Right ventricle myocardium inferior (tissue), 1 donor: Measurements from ENCODE around the gene GIGYF1. TPM values are rescaled to one million over a fixed set of nuclear protein-coding genes. Genes with fewer than 3 reads are reported as not detected.
A peak's percentile ranks its signal among the peaks of the same experiment; 100 is the strongest.
"Not testable (repeated sequence)": the region's sequence is repeated elsewhere in the genome, so short reads cannot be mapped to it uniquely, and the experiment has no call there.

Experiments
- ATAC-seq: fragments of 200-7000 bp; cut with Tn5 transposase; one replicate; pipeline ENCODE4 v1.9.1; 2020; ENCODE audit warnings: mild to moderate bottlenecking, moderate library complexity
- DNase-seq: peaks from one replicate; pipeline ENCODE4 v3.0.0; 2021; ENCODE audit errors: missing footprints
- intact Hi-C: fragments of 100-400 bp; cut with DNase I; formaldehyde crosslinking; loops from one replicate; pipeline ENCODE4 v1.11.0; 2022
- long read RNA-seq: library from polyadenylated mRNA; unstranded; transcript quantifications from one replicate; pipeline ENCODE4 v2.0.0, GENCODE V29; 2021
- total RNA-seq: library from RNA; stranded (reverse); fragmentation: NEBNext Ultra II Directional; extraction: Animal tissue kit (Norgen Biotek cat#: 25700); gene quantifications from one replicate; pipeline ENCODE4 v1.2.1, GENCODE V29; 2021
- donor health status: DM: no; HTN: yes; CAD: no; lungs with severe emphysema.

Gene GIGYF1, protein sequence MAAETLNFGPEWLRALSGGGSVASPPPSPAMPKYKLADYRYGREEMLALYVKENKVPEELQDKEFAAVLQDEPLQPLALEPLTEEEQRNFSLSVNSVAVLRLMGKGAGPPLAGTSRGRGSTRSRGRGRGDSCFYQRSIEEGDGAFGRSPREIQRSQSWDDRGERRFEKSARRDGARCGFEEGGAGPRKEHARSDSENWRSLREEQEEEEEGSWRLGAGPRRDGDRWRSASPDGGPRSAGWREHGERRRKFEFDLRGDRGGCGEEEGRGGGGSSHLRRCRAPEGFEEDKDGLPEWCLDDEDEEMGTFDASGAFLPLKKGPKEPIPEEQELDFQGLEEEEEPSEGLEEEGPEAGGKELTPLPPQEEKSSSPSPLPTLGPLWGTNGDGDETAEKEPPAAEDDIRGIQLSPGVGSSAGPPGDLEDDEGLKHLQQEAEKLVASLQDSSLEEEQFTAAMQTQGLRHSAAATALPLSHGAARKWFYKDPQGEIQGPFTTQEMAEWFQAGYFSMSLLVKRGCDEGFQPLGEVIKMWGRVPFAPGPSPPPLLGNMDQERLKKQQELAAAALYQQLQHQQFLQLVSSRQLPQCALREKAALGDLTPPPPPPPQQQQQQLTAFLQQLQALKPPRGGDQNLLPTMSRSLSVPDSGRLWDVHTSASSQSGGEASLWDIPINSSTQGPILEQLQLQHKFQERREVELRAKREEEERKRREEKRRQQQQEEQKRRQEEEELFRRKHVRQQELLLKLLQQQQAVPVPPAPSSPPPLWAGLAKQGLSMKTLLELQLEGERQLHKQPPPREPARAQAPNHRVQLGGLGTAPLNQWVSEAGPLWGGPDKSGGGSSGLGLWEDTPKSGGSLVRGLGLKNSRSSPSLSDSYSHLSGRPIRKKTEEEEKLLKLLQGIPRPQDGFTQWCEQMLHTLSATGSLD (N-terminal part only)
- total RNA-seq = 25.4 TPM
- long read RNA-seq, partial matches to known transcripts = 2 of 7 reads
- long read RNA-seq, other reads (novel, unspliced or antisense) = 5 of 7 reads

DNA sequence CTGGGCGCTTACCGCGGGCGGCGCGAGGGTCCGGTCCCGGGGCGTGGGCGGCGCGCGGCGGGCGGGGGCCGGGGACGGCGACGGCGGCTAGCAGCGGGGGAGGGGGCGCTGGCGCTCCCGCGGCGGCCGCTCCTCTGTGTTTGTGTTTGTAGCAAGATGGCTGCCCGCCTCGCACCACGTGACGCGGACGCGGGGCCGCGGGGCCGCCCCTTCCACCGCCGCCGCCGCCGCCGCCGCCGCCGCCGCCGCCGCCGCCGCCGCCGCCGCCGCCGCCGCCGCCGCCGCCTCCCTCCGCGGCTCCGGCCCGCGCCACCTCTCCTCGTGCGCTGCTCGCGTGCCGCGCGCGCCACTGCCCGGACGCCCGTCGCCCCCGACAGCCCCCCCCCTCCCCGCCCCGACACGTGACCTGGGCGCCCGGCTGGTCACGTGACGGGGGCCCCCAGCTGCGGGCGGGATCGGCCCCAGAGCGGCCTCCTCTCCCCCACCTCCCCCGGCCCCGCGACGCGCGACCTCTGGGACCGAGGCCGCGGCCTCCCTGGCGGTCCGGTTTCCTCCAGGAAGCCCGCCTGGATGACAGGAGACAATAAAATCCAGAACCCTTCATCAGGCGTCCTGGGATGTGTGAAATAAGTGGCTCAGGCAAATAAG lies at the start of gene GIGYF1:
TSS of gene GIGYF1 (minus strand) at position 153 of the 648 bp plus-strand sequence. CDS start 6,012 bp downstream, outside the sequence.
- intact Hi-C loops = loop anchor here (5.0 kb wide), 4 partner anchors 82 to 227 kb away; partner anchors contain the start of genes FBXO24, LRCH4 and MOSPD3
- peak; percentile 92 for DNase-seq
- peak; percentile 36 for ATAC-seq

DNA sequence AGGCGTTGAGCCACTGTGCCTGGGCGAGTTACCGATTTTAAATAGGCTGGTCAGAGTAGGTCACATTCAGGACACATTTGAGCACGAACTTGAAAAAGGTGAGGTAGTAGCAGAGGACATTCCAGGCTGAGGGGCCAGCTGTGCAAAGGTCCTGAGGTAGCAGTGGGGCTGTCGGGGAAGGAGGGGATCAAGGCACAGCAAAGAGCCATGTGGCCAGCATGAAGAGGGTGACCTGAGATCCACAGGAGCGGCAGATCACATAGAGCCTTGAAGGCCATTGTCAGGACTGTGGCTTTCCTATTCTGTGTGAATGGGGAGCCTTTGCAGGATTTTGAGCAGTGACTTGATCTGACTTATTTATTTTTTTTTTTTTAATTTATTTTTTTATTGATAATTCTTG lies 45.9 kb upstream of the GIGYF1 start:
- DNase-seq (no peak), ATAC-seq (no peak)
- intact Hi-C loops = loop anchor here (10.0 kb wide), 1 partner anchor 315 kb away; no protein-coding TSS in a partner anchor

DNA sequence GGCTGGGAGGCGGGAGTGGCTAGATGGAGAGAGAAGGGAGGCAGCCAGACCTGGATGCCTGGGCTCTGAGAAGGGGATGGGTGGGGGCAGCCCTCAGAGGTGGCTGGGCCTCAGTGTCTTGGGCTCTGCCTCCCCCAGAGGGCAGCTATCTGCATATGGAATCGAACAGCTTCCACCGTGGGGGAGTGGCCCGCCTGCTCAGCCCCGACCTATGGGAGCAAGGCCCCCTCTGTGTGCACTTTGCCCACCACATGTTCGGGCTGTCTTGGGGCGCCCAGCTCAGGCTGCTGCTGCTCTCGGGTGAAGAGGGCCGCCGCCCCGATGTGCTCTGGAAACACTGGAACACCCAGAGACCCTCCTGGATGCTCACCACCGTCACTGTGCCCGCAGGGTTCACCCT lies 42.6 kb upstream of the GIGYF1 start:
- ATAC-seq (no peak), DNase-seq (no peak)
- intact Hi-C loops = loop anchor here (10.0 kb wide), 1 partner anchor 318 kb away; no protein-coding TSS in a partner anchor

DNA sequence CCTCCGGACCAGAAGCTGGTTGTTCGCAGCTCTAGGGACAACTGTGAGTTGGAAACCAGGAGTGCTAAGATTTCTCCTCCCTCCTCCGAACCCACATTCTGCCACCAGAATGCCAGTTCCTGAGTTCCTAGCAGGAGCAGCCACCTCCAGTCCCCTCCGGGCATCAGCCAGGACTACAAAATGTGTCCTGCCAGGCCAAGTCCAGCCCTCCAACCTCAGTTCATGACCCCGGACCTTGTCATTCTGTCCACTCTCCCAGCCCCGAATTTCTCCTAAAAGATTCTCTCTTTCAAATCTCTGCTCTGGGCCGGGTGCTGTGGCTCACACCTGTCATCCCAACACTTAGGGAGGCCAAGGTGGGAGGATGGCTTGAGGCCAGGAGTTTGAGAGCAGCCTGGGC lies 41.7 kb upstream of the GIGYF1 start:
- intact Hi-C loops = loop anchor here (10.0 kb wide), 1 partner anchor 319 kb away; no protein-coding TSS in a partner anchor
- ATAC-seq (no peak), DNase-seq (no peak)

DNA sequence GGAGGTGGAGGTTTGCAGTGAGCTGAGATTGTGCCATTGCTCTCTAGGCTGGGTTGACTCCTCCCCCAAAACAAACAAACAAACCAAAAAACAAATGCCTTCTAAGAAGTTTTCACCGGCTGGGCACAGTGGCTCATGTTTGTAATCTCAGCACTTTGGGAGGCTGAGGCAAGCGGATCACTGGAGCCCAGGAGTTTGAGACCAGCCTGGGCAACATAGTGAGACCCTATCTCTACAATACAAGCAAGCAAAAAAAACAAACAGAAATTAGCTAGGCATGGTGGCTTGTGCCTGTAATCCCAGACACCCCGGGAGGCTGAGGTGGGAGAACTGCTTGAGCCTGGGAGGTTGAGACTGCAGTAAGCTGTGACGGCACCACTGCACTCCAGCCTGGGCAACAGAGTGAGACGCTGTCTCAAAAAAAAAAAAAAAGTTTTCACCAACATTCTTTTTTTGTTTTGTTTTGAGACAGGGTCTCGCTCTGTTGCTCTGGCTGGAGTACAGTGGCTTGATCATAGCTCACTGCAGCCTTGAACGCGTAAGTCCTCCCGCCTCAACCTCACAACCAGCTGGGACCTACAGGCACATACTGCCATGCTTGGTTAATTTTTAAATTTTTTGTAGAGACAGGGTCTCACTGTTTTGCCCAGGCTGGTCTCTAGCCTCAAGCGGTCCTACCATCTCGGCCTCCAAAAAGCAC lies 38.0 kb upstream of the GIGYF1 start:
- no peak for ATAC-seq
- DNase-seq = no peak
- intact Hi-C loops = loop anchor here (10.0 kb wide), 1 partner anchor 323 kb away; no protein-coding TSS in a partner anchor

DNA sequence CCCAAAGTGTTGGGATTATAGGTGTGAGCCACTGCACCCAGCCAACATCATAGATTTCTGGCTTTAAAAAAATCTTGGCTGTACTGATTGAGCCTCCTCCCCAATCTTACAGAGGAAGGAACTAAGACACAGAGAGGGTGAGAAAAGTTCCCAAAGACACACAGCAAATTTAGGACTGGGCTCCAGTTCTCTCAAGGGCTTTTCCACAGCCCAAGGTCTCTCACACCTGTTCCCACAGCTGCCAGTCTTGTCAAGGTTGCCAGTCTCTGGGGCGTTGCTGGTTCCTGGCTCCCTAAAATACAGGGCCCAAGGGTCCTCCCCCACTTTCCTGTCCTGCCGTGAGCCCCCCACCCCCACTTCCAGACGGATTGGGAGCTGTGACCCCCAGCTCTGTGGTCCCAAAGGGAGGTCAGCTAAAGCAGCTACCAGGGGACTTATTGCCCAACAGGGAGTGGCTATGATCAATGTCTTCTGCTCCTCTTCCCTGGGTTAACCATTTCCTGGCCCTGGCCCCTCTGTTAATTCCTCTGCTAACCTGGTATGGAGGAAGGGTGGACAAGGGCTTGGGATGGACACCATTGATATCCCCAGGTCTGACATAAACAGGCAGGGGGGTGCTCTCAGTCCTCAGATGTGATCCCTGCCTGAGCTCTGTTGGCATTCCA lies 36.2 kb upstream of the GIGYF1 start:
- DNase-seq (no peak), ATAC-seq (no peak)
- intact Hi-C loops = loop anchor here (10.0 kb wide), 1 partner anchor 325 kb away; no protein-coding TSS in a partner anchor

DNA sequence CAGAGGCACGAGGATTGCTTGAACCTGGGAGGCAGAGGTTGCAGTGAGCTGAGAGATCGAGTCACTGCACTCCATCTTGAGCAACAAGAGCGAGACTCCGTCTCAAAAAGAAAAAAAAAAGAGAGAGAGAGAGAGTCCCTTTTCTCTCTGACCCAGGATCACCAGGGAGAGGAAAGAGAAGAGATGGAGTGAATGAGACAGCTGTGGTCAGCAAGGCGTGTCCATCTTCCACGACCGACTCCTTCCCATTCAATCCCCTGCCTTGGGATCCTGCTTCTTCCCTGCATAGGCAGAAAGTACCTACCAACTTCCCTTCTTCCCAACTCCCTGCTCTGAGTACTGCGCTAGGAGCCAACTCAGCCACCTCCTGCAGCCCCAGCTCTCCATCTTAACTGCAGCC lies 34.1 kb upstream of the GIGYF1 start:
- intact Hi-C loops = loop anchor here (5.0 kb wide), 1 partner anchor 166 kb away; no protein-coding TSS in a partner anchor
- ATAC-seq (no peak), DNase-seq (no peak)

DNA sequence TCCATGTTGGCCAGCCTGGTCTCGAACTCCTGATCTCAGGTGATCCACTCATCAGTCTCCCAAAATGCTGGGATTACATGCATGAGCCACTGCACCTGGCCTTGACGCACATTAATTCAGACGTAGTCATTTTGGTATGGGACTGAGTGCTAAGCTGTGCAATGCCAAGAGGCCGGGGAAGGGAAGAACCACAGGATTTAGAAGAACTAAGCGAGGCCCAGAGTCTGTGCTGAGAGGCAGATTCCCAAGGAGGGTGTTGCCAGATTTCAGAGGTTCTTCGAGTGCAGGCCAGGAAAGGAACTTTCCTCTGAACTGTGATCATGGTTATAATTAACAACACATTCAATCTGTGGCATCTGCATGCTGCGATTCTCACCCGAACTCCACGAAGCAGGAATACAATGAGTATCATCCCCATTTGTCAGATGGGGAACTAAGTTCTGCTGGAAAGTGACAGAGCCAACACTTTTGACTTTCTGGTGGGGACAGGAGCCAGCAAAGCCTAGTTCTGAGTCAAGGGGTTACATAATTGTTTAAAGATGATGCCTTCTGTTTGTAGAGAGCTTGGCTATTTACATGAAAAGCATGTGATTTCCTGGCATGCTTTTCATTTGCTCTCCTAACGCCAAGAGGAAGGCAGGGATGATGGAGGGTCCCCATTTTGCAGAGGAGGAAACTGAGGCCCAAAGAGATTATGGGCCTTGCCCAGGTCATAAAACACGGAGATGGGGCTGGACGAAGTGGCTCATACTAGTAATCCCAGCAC lies 33.1 kb upstream of the GIGYF1 start:
- DNase-seq (no peak), ATAC-seq (no peak)
- intact Hi-C loops = loop anchor here (5.0 kb wide), 1 partner anchor 165 kb away; no protein-coding TSS in a partner anchor

DNA sequence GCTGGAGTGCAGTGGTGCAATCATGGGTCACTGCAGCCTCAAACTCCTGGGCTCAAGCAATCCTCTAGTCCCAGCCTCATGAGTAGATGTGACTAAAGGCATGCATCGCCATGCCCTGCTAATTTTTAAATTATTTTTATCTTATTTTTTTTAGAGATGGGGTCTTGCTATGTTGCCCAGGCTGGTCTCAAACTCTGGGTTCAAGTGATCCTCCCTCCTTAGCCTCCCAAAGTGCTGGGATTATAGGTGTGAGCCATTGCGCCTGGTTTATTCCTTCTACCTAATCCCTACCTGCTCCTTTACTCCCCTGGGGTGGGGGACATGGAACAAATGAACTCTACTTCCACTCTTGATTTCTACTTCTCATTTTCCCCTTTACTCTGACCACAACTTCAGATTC lies 30.3 kb upstream of the GIGYF1 start:
- intact Hi-C loops = loop anchor here (2.0 kb wide), 1 partner anchor 256 kb away; no protein-coding TSS in a partner anchor
- not testable (repeated sequence) for DNase-seq, ATAC-seq

DNA sequence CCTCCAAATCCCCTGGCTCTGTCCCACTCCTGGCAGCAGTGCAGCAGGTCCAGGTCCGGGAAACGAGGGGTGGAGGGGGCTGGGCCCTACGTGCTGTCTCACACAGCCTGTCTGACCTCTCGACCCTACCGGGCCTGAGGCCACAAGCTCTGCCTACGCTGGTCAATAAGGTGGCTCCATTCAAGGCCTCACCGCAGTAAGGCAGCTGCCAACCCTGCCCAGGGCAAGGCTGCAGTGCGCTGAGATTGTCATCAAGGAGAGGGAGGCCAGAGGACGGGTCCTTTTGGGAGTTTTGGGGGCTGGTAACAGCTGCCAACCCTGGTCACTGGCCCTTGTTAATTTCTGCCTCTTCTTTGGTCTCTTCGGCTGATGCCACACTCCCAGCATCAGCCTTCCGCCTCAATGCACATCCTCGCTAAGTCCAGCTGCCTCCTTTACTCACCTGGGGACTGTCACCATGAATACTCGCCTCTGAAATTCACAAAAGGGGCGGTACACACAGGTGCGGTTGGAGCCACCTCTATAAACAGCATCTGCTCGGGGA lies 29.8 kb upstream of the GIGYF1 start:
- intact Hi-C loops = loop anchor here (2.0 kb wide), 1 partner anchor 255 kb away; no protein-coding TSS in a partner anchor
- no peak for DNase-seq
- ATAC-seq = no peak

DNA sequence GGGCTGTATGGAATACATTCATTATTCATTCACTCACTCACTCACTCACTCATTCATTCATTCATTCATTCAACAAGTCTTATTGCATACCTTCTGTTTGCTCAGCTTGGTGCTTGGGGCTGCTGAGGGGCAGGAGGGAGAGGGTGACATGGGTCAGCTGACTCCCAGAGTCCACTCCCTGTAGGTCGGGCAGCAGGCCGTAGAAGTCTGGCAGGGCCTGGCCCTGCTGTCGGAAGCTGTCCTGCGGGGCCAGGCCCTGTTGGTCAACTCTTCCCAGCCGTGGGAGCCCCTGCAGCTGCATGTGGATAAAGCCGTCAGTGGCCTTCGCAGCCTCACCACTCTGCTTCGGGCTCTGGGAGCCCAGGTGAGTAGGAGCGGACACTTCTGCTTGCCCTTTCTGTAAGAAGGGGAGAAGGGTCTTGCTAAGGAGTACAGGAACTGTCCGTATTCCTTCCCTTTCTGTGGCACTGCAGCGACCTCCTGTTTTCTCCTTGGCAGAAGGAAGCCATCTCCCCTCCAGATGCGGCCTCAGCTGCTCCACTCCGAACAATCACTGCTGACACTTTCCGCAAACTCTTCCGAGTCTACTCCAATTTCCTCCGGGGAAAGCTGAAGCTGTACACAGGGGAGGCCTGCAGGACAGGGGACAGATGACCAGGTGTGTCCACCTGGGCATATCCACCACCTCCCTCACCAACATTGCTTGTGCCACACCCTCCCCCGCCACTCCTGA lies 28.6 kb upstream of the GIGYF1 start:
- intact Hi-C loops = no loop called here
- no peak for DNase-seq
- no peak for ATAC-seq

DNA sequence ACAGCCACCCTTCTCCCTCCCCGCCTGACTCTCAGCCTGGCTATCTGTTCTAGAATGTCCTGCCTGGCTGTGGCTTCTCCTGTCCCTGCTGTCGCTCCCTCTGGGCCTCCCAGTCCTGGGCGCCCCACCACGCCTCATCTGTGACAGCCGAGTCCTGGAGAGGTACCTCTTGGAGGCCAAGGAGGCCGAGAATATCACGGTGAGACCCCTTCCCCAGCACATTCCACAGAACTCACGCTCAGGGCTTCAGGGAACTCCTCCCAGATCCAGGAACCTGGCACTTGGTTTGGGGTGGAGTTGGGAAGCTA lies 27.4 kb upstream of the GIGYF1 start:
- DNase-seq (no peak), ATAC-seq (no peak)
- intact Hi-C loops = no loop called here

DNA sequence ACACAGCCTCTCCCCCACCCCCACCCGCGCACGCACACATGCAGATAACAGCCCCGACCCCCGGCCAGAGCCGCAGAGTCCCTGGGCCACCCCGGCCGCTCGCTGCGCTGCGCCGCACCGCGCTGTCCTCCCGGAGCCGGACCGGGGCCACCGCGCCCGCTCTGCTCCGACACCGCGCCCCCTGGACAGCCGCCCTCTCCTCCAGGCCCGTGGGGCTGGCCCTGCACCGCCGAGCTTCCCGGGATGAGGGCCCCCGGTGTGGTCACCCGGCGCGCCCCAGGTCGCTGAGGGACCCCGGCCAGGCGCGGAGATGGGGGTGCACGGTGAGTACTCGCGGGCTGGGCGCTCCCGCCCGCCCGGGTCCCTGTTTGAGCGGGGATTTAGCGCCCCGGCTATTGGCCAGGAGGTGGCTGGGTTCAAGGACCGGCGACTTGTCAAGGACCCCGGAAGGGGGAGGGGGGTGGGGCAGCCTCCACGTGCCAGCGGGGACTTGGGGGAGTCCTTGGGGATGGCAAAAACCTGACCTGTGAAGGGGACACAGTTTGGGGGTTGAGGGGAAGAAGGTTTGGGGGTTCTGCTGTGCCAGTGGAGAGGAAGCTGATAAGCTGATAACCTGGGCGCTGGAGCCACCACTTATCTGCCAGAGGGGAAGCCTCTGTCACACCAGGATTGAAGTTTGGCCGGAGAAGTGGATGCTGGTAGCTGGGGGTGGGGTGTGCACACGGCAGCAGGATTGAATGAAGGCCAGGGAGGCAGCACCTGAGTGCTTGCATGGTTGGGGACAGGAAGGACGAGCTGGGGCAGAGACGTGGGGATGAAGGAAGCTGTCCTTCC lies 26.8 kb upstream of the GIGYF1 start:
- ATAC-seq (no peak), DNase-seq (no peak)
- intact Hi-C loops = no loop called here

DNA sequence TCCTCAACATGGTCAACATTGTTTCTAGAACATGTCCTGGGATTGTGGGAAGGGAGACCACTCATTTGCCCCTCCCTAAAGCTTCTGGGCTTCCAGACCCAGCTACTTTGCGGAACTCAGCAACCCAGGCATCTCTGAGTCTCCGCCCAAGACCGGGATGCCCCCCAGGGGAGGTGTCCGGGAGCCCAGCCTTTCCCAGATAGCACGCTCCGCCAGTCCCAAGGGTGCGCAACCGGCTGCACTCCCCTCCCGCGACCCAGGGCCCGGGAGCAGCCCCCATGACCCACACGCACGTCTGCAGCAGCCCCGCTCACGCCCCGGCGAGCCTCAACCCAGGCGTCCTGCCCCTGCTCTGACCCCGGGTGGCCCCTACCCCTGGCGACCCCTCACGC lies 26.2 kb upstream of the GIGYF1 start, which contains the start of gene EPO:
TSS of gene EPO (plus strand) at position 190 of the 392 bp plus-strand sequence. CDS start 513 bp downstream, outside the sequence.
- intact Hi-C loops = no loop called here
- no peak for ATAC-seq

More for the DNA sequence above, 26.2 kb upstream of the GIGYF1 start, which contains the start of gene EPO:
- DNase-seq = no peak
